ENCODE measurements around the gene IPMK.
"Not testable (repeated sequence)": the region's sequence is repeated elsewhere in the genome, so short reads cannot be mapped to it uniquely, and the experiment has no call there.

DNA sequence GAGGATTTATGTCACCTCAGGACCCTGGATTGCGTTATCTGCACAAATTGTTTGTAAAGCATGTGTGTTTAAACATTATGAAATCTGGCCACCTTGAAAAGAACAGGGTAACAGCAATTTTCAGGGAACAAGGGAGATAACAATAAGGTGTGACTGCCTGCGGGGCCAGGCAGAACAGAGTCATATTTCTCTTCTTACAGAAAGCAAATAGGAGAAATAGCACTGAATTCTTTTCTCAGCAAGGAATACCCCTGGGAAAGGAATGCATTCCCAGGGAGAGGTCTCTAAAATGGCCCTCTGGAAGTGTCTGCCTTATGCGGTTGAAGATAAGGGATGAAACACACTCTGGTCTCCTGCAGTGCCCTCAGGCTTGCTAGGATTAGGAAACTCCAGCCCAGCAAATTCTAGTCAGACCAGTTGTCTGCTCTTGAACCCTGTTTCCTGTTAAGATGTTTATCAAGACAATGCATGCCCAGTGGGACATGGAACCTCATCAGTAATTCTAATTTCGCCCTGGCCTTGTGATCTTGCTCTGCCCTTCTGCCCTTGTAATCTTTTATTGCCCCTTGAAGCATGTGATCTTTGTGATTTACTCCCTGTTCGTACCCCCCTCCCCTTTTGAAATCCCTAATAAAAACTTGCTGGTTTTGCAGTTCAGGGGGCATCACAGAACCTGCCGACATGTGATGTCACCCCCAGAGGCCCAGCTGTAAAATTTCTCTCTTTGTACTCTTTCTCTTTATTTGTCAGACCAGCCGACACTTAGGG lies 11.5 kb downstream of the IPMK start:
- TF ChIP-seq, protein P1, sequence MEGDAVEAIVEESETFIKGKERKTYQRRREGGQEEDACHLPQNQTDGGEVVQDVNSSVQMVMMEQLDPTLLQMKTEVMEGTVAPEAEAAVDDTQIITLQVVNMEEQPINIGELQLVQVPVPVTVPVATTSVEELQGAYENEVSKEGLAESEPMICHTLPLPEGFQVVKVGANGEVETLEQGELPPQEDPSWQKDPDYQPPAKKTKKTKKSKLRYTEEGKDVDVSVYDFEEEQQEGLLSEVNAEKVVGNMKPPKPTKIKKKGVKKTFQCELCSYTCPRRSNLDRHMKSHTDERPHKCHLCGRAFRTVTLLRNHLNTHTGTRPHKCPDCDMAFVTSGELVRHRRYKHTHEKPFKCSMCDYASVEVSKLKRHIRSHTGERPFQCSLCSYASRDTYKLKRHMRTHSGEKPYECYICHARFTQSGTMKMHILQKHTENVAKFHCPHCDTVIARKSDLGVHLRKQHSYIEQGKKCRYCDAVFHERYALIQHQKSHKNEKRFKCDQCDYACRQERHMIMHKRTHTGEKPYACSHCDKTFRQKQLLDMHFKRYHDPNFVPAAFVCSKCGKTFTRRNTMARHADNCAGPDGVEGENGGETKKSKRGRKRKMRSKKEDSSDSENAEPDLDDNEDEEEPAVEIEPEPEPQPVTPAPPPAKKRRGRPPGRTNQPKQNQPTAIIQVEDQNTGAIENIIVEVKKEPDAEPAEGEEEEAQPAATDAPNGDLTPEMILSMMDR (IDR thresholded peaks at IDR 0.05; ENCODE audit: low read depth, low read length), result not testable (repeated sequence)
- TF ChIP-seq, protein P2, sequence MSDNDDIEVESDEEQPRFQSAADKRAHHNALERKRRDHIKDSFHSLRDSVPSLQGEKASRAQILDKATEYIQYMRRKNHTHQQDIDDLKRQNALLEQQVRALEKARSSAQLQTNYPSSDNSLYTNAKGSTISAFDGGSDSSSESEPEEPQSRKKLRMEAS (IDR thresholded peaks at IDR 0.05; ENCODE audit: low read depth, low read length), result not testable (repeated sequence)

Measured in NB4 (cell line).